Mesenchymal stem cell (in vitro differentiated cells and primary cell): ENCODE measurements around the gene DKK2.

Experiments used
- DNase-seq: peaks from one replicate; pipeline ENCODE4 v3.0.0-alpha.2; 2013
- H2AFZ ChIP-seq: one replicate; pipeline ENCODE4 v1.6.1; 2013; ENCODE audit warnings: low read depth, mild to moderate bottlenecking, control low read depth, inconsistent platforms, low read length, moderate library complexity
- H2AK5ac ChIP-seq: 2 replicates; pipeline ENCODE4 v1.6.1; 2013; ENCODE audit warnings: low read length, moderate library complexity, mild to moderate bottlenecking, inconsistent platforms; ENCODE audit not compliant: severe bottlenecking
- H2BK120ac ChIP-seq: one replicate; pipeline ENCODE4 v1.6.1; 2013; ENCODE audit warnings: low read depth, mild to moderate bottlenecking, inconsistent platforms, low read length, moderate library complexity
- H2BK12ac ChIP-seq, 2 experiments: one replicate each; pipeline ENCODE4 v1.6.1; 2013; ENCODE audit warnings: inconsistent platforms in 2 of 2, low read length in 2 of 2, mild to moderate bottlenecking in 2 of 2, moderate library complexity in 2 of 2, control low read depth in 1 of 2
- H2BK15ac ChIP-seq: one replicate; pipeline ENCODE4 v1.6.1; 2013; ENCODE audit warnings: mild to moderate bottlenecking, low read depth, inconsistent platforms; ENCODE audit not compliant: poor library complexity, severe bottlenecking
- H2BK5ac ChIP-seq: 2 replicates; pipeline ENCODE4 v1.6.1; 2013; ENCODE audit warnings: low read depth, mild to moderate bottlenecking, low read length, control low read depth, inconsistent platforms; ENCODE audit not compliant: poor library complexity, severe bottlenecking
- H3K14ac ChIP-seq, 2 experiments: one replicate each; pipeline ENCODE4 v1.6.1; 2013; ENCODE audit warnings: inconsistent platforms in 2 of 2, low read length in 2 of 2, control low read depth in 1 of 2, mild to moderate bottlenecking in 1 of 2, moderate library complexity in 1 of 2
- H3K18ac ChIP-seq, 2 experiments: one replicate each; pipeline ENCODE4 v1.6.1; 2013; ENCODE audit warnings: inconsistent platforms in 2 of 2, low read length in 2 of 2, control low read depth in 1 of 2, low read depth in 1 of 2, mild to moderate bottlenecking in 1 of 2
- H3K23ac ChIP-seq, 2 experiments: one replicate each; pipeline ENCODE4 v1.6.1; 2013; ENCODE audit warnings: inconsistent platforms in 2 of 2, low read length in 2 of 2, mild to moderate bottlenecking in 2 of 2, moderate library complexity in 2 of 2, control low read depth in 1 of 2
- H3K27ac ChIP-seq: 2 replicates; pipeline ENCODE4 v1.5.1; 2013; ENCODE audit warnings: mild to moderate bottlenecking, moderate library complexity, low read length, control low read depth, inconsistent platforms; ENCODE audit not compliant: poor library complexity, severe bottlenecking
- H3K27me3 ChIP-seq, 2 experiments: 2 replicates each; pipeline versions ENCODE4 v1.6.1 to v1.7.0; 2013; ENCODE audit warnings: low read length in 2 of 2, mild to moderate bottlenecking in 2 of 2, moderate library complexity in 2 of 2, control low read depth in 1 of 2, inconsistent platforms in 1 of 2; ENCODE audit not compliant: control insufficient read depth in 1 of 2, insufficient read depth in 1 of 2
- H3K36me3 ChIP-seq, 2 experiments: 2 replicates each; pipeline versions ENCODE4 v1.6.1 to v1.7.0; 2013; ENCODE audit warnings: low read length in 2 of 2, control low read depth in 1 of 2, inconsistent platforms in 1 of 2, low read depth in 1 of 2, mild to moderate bottlenecking in 1 of 2; ENCODE audit not compliant: insufficient read depth in 2 of 2, control insufficient read depth in 1 of 2
- H3K4ac ChIP-seq, 2 experiments: one replicate each; pipeline ENCODE4 v1.6.1; 2013; ENCODE audit warnings: inconsistent platforms in 2 of 2, low read length in 2 of 2, mild to moderate bottlenecking in 2 of 2, moderate library complexity in 2 of 2, control low read depth in 1 of 2, low read depth in 1 of 2
- H3K4me1 ChIP-seq: 2 replicates; pipeline ENCODE4 v1.6.1; 2013; ENCODE audit warnings: low read depth, low read length, control low read depth; ENCODE audit not compliant: control insufficient read depth, insufficient read depth
- H3K4me2 ChIP-seq: 2 replicates; pipeline ENCODE4 v1.6.1; 2013; ENCODE audit warnings: low read length, mild to moderate bottlenecking, inconsistent platforms; ENCODE audit not compliant: poor library complexity, severe bottlenecking
- H3K4me3 ChIP-seq, 2 experiments: 2 replicates each; pipeline versions ENCODE4 v1.5.1 to v1.7.0; 2013; ENCODE audit warnings: low read length in 2 of 2, mild to moderate bottlenecking in 2 of 2, control low read depth in 1 of 2, low read depth in 1 of 2; ENCODE audit not compliant: insufficient read depth in 1 of 2
- H3K79me1 ChIP-seq: replicated peaks from 2 replicates; pipeline ENCODE4 v1.6.1; 2013; ENCODE audit warnings: mild to moderate bottlenecking, control low read depth, low read length, inconsistent platforms; ENCODE audit not compliant: poor library complexity, severe bottlenecking
- H3K9ac ChIP-seq: 2 replicates; pipeline ENCODE4 v1.7.0; 2013; ENCODE audit warnings: mild to moderate bottlenecking, low read length, moderate library complexity
- H3K9me3 ChIP-seq: 2 replicates; pipeline ENCODE4 v1.7.0; 2013; ENCODE audit warnings: mild to moderate bottlenecking, low read length; ENCODE audit not compliant: control insufficient read depth
- H4K8ac ChIP-seq: one replicate; pipeline ENCODE4 v1.6.1; 2013; ENCODE audit warnings: inconsistent platforms, mild to moderate bottlenecking, low read length, moderate library complexity
- H4K91ac ChIP-seq: one replicate; pipeline ENCODE4 v1.6.1; 2013; ENCODE audit warnings: mild to moderate bottlenecking, low read length, inconsistent platforms
- WGBS: methylation state at CpG from one replicate; pipeline ENCODE4 v1.1.7; 2013; ENCODE audit warnings: mixed read lengths; 5-methylcytosine and 5-hydroxymethylcytosine counted together

DKK2 gene

DNA sequence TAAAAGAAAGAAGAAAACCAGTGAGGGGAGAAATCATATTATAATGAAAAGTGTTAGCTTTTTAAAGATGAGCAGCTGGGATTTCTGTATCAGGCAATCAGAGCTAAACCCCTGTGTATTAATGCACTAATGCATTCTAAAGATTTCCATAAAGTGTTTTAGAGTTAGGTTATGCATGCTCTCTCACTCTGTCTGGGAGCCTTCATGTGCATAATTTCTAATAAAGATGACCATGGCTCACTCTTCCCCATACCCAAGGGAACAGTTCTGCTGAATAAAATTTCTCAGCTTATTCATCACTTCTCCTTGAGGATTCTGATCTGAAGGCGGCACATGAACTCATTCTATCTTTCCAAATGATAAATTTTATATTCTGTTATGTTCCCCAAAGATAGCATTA lies 129.4 kb downstream of the DKK2 start:
- H4K8ac ChIP-seq: no peak overlapping the region
- H3K4me1 ChIP-seq: no peaks in the 10 kb centered on the region
- no peak overlapping the region for H3K4me2 ChIP-seq
- 100% methylated on average over 1 of the region's 1 CpG for WGBS
- H2AFZ ChIP-seq: no peak overlapping the region
- H3K79me1 ChIP-seq: no peaks in the 10 kb centered on the region
- H3K18ac ChIP-seq: no peak overlapping the region
- H4K91ac ChIP-seq: no peak overlapping the region
- no peak overlapping the region for H3K4me3 ChIP-seq
- no peak overlapping the region for H2BK120ac ChIP-seq
- H3K36me3 ChIP-seq: no peaks in the 10 kb centered on the region
- H3K23ac ChIP-seq: no peak overlapping the region
- no peak overlapping the region for H2BK12ac ChIP-seq
- no peaks in the 10 kb centered on the region for H3K27me3 ChIP-seq
- H2AK5ac ChIP-seq: no peak overlapping the region
- DNase-seq: no peak
- H3K9ac ChIP-seq: no peak overlapping the region
- H3K14ac ChIP-seq: no peak overlapping the region
- no peak overlapping the region for H3K27ac ChIP-seq
- H2BK15ac ChIP-seq: no peak overlapping the region
- no peak overlapping the region for H3K4ac ChIP-seq
- H2BK5ac ChIP-seq: no peak overlapping the region
- peaks cover 3% of the 10 kb centered on the region for H3K9me3 ChIP-seq

DNA sequence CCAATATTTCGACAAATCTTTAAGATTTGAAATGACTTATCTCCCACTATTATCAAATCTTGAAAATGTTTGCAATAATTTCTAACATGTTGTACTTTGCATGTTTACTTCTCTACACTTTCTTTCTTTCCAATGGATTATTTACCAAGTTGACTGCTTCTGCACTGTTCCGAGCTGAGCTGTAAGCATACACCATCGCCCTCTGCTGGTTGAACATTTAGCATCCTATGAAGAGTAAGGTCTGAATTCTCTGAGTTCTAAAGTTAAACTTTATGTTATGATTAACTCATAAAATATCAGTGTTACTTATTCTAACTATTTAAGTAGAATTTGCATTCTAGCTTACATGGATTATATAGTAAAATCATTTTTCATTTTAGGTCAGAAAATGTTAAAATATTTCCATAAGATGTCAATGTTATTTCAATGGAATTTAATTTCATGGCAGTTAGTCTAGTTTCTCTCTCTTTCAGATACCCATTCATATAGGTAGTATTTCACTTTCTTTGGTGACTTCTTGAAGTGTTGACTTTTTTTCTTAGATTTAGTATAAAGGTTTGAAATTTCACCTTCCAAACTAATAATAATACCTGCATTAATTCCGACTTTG lies 137.4 kb downstream of the DKK2 start:
- no peak overlapping the region for H3K4me2 ChIP-seq
- no peaks in the 10 kb centered on the region for H3K27me3 ChIP-seq
- no peak overlapping the region for H4K8ac ChIP-seq
- no peak overlapping the region for H3K4ac ChIP-seq
- no peak overlapping the region for H3K14ac ChIP-seq
- no peaks in the 10 kb centered on the region for H3K9me3 ChIP-seq
- no peak overlapping the region for H3K18ac ChIP-seq
- no peak overlapping the region for H4K91ac ChIP-seq
- no peak overlapping the region for H2BK5ac ChIP-seq
- H3K36me3 ChIP-seq: no peaks in the 10 kb centered on the region
- no peak overlapping the region for H3K27ac ChIP-seq
- H3K4me3 ChIP-seq: no peak overlapping the region
- no peak overlapping the region for H3K23ac ChIP-seq
- no peaks in the 10 kb centered on the region for H3K79me1 ChIP-seq
- peak; percentile 60 for DNase-seq
- no peak overlapping the region for H3K9ac ChIP-seq
- H2AK5ac ChIP-seq: no peak overlapping the region
- no peak overlapping the region for H2AFZ ChIP-seq
- no peaks in the 10 kb centered on the region for H3K4me1 ChIP-seq
- no peak overlapping the region for H2BK120ac ChIP-seq
- H2BK12ac ChIP-seq: no peak overlapping the region
- no peak overlapping the region for H2BK15ac ChIP-seq
- WGBS: 33% methylated on average over 3 of the region's 4 CpGs

DNA sequence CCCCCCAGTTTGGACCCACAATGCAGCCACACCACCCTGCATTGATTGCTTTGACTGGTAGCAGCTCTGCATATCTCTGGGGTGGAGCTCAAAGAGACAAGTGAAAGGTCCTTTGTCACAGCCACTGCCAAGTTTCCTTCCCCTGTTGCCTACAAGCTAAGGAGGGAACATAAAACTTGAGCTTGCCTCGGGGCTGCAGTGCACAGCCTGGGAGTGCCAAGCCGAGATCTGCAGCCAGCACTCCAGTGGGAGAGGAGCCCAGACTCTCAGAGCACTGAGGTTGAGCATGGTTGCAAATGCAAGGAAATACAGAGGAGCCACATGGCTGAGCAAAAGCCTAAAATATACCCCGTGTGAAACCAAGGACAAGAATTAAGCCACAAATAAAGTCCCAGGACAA lies 142.2 kb downstream of the DKK2 start:
- H4K91ac ChIP-seq: no peak overlapping the region
- H3K18ac ChIP-seq: no peak overlapping the region
- no peak for DNase-seq
- no peaks in the 10 kb centered on the region for H3K36me3 ChIP-seq
- no peak overlapping the region for H3K14ac ChIP-seq
- H3K9ac ChIP-seq: no peak overlapping the region
- no peak overlapping the region for H3K23ac ChIP-seq
- no peak overlapping the region for H4K8ac ChIP-seq
- no peak overlapping the region for H2AFZ ChIP-seq
- no peaks in the 10 kb centered on the region for H3K4me1 ChIP-seq
- H3K27ac ChIP-seq: no peak overlapping the region
- H2BK120ac ChIP-seq: no peak overlapping the region
- H2BK15ac ChIP-seq: no peak overlapping the region
- H3K4ac ChIP-seq: no peak overlapping the region
- 88% methylated on average over 3 of the region's 3 CpGs for WGBS
- no peak overlapping the region for H3K4me2 ChIP-seq
- no peak overlapping the region for H2BK12ac ChIP-seq
- H3K27me3 ChIP-seq: no peaks in the 10 kb centered on the region
- H3K79me1 ChIP-seq: no peaks in the 10 kb centered on the region
- H2BK5ac ChIP-seq: no peak overlapping the region
- H3K9me3 ChIP-seq: no peaks in the 10 kb centered on the region
- H2AK5ac ChIP-seq: no peak overlapping the region
- H3K4me3 ChIP-seq: no peak overlapping the region

DNA sequence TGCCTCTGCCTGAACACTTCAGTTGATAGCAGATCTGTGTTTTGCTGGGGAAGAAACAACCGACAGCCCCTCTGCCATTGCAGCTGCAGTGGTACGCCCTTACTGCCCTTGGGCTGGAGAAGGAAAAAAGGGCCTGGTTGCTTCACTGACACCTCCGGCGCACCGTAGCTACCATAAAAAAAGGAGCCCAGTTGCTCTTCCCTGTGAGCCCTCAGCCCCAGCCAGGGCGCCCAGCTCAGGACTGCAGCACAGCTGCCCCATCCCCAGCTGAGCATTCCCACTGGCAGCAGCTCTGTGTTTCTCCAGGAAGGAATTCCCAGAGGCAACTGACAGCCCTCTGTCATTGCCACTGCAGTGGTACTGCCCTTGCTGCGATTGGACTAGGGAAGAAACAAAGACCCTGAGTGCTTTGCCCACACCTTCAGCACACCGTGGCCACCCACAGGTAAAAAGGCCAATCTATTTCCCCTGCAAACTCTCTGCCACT lies 142.7 kb downstream of the DKK2 start:
- Histone ChIP-seq H2AFZ (no peak overlapping the region), H3K27me3 (no peaks in the 10 kb centered on the region), H2BK5ac (no peak overlapping the region), H3K18ac (no peak overlapping the region), H4K91ac (no peak overlapping the region), H3K9ac (no peak overlapping the region), H2AK5ac (no peak overlapping the region), H4K8ac (no peak overlapping the region), H3K4ac (no peak overlapping the region), H2BK12ac (no peak overlapping the region), H3K4me1 (no peaks in the 10 kb centered on the region), H2BK120ac (no peak overlapping the region), H3K27ac (no peak overlapping the region), H3K9me3 (no peaks in the 10 kb centered on the region), H3K23ac (peak overlapping the region in 1 of 2 experiments; percentile 32), H3K4me2 (no peak overlapping the region), H3K4me3 (no peak overlapping the region), H3K36me3 (no peaks in the 10 kb centered on the region), H2BK15ac (no peak overlapping the region), H3K79me1 (no peaks in the 10 kb centered on the region), H3K14ac (no peak overlapping the region)
- 84% methylated on average over 8 of the region's 8 CpGs for WGBS
- no peak for DNase-seq
